ENCODE measurements around the gene TLE7. TPM values are rescaled to one million over a fixed set of nuclear protein-coding genes. Genes with fewer than 3 reads are reported as not detected.

The TLE7 gene
- total RNA-seq, 2 experiments from 2014 or later = not detected

DNA sequence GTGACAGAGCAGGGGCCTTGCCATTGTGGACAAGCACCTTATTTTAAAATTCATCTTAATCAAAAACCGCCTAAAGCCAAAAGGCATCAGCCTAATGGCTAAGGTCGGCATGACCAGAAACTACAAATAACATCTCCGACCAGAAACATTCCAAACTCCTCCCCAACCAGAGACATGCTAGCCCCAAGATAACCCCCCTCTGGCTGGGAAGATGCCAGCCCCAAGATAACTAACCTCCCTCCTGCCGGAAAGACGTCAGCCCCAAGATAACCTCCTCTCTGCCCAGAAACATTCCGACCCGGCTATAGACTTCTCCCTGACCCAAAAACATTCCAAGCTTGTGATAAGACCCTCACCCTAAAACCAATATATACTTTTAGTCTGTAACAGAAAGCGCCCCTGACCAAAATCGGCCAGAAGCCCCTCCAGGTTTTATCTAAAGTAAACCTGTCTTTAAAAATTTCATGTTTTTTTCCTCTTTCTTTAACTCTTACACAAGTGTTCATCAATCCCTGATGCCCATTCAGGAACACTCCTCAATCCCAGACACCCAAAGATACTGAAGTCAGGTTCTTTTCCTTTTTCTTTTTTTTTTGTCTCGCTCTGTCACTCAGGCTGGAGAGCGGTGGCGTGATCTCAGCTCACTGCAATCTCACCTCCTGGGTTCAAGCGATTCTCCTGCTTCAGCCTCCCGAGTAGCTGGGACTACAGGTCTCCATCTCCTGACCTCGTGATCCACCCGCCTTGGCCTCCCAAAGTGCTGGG lies 32.7 kb downstream of the TLE7 start:
- no peaks in the 10 kb centered on the region for H3K4me1 ChIP-seq (ENCODE audit: insufficient read depth, low read length, poor library complexity, severe bottlenecking)
- POLR2A ChIA-PET = no interaction called here
- H3K9me2 ChIP-seq (ENCODE audit: insufficient read depth, low read length) = no peaks in the 10 kb centered on the region
- H2AFZ ChIP-seq (ENCODE audit: low read length) = no peak overlapping the region
- H3K27ac ChIP-seq (ENCODE audit: low read depth, low read length, poor library complexity, severe bottlenecking) = no peak overlapping the region
- H3K4me2 ChIP-seq (ENCODE audit: low read length) = no peak overlapping the region
- CTCF ChIA-PET (ENCODE audit: unreplicated experiment) = no interaction called here
- H4K20me1 ChIP-seq (ENCODE audit: insufficient read depth, low read length) = no peaks in the 10 kb centered on the region
- intact Hi-C loops (cut with micrococcal nuclease; ENCODE audit: unreplicated experiment) = no loop called here
- no TSS peak for BruUV-seq (replicated peaks)
- DNase-seq (ENCODE audit: low spot score) = no peak
- no peaks in the 10 kb centered on the region for H3K9me3 ChIP-seq (ENCODE audit: low read length)
- no peak overlapping the region for H3K4me3 ChIP-seq (ENCODE audit: low read depth, low read length, poor library complexity, severe bottlenecking)
- no peaks in the 10 kb centered on the region for H3K79me2 ChIP-seq (ENCODE audit: insufficient read depth, low read depth, low read length)
- TF ChIP-seq EZH2phosphoT487 (IDR thresholded peaks at IDR 0.05; ENCODE audit: borderline replicate concordance, low read depth, low read length) = no peak
- TF ChIP-seq, protein P1, sequence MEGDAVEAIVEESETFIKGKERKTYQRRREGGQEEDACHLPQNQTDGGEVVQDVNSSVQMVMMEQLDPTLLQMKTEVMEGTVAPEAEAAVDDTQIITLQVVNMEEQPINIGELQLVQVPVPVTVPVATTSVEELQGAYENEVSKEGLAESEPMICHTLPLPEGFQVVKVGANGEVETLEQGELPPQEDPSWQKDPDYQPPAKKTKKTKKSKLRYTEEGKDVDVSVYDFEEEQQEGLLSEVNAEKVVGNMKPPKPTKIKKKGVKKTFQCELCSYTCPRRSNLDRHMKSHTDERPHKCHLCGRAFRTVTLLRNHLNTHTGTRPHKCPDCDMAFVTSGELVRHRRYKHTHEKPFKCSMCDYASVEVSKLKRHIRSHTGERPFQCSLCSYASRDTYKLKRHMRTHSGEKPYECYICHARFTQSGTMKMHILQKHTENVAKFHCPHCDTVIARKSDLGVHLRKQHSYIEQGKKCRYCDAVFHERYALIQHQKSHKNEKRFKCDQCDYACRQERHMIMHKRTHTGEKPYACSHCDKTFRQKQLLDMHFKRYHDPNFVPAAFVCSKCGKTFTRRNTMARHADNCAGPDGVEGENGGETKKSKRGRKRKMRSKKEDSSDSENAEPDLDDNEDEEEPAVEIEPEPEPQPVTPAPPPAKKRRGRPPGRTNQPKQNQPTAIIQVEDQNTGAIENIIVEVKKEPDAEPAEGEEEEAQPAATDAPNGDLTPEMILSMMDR (conservative IDR thresholded peaks at IDR 0.05; ENCODE audit: low read length) = no peak
- no peaks in the 10 kb centered on the region for H3K36me3 ChIP-seq (ENCODE audit: insufficient read depth, low read length)

- no TSS peak for BruUV-seq (replicated peaks)
- no peak overlapping the region for H2AFZ ChIP-seq (ENCODE audit: low read length)
- H4K20me1 ChIP-seq (ENCODE audit: insufficient read depth, low read length) = no peaks in the 10 kb centered on the region
- no peaks in the 10 kb centered on the region for H3K9me3 ChIP-seq (ENCODE audit: low read length)
- no peaks in the 10 kb centered on the region for H3K4me1 ChIP-seq (ENCODE audit: insufficient read depth, low read length, poor library complexity, severe bottlenecking)
- H3K27ac ChIP-seq (ENCODE audit: low read depth, low read length, poor library complexity, severe bottlenecking) = no peak overlapping the region
- ChIA-PET POLR2A (no interaction called here), CTCF (ENCODE audit: unreplicated experiment) (no interaction called here)
- H3K4me2 ChIP-seq (ENCODE audit: low read length) = no peak overlapping the region
- DNase-seq (ENCODE audit: low spot score) = no peak
- H3K4me3 ChIP-seq (ENCODE audit: low read depth, low read length, poor library complexity, severe bottlenecking) = no peak overlapping the region
- H3K9me2 ChIP-seq (ENCODE audit: insufficient read depth, low read length) = no peaks in the 10 kb centered on the region
- no peaks in the 10 kb centered on the region for H3K79me2 ChIP-seq (ENCODE audit: insufficient read depth, low read depth, low read length)
- H3K36me3 ChIP-seq (ENCODE audit: insufficient read depth, low read length) = no peaks in the 10 kb centered on the region
- no peak for TF ChIP-seq EZH2phosphoT487 (IDR thresholded peaks at IDR 0.05; ENCODE audit: borderline replicate concordance, low read depth, low read length)
- TF ChIP-seq, protein P1 (conservative IDR thresholded peaks at IDR 0.05; ENCODE audit: low read length) = no peak
- intact Hi-C loops (cut with micrococcal nuclease; ENCODE audit: unreplicated experiment) = no loop called here
Measured at GRCh38 chr16:71408536-71408935, 33.3 kb downstream of the TLE7 start.

DNA sequence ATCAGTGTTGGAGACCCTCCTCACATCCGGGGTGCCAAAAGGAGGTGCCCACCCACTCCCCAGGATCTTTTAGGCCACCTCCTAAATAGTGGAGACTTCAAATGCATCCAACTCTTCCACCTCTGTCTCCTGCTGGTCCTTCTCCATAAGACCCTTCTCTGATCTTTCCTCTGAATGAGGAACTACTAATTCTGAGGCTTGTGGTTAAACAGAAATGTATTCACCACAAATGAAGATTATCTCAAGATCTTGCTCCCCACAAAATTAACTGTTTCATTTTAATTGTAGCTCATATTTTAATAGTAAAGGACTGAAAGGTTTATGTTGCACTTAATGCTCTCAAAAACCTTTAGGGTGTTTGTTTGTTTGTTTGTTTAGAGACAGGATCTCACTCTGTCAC lies 34.1 kb downstream of the TLE7 start:
- no peak for TF ChIP-seq EZH2phosphoT487 (IDR thresholded peaks at IDR 0.05; ENCODE audit: borderline replicate concordance, low read depth, low read length)
- TF ChIP-seq, protein P1 (conservative IDR thresholded peaks at IDR 0.05; ENCODE audit: low read length) = no peak
- Histone ChIP-seq H3K36me3 (ENCODE audit: insufficient read depth, low read length) (no peaks in the 10 kb centered on the region), H3K9me3 (ENCODE audit: low read length) (no peaks in the 10 kb centered on the region), H2AFZ (ENCODE audit: low read length) (no peak overlapping the region), H3K4me2 (ENCODE audit: low read length) (no peak overlapping the region), H3K4me3 (ENCODE audit: low read depth, low read length, poor library complexity, severe bottlenecking) (no peak overlapping the region), H3K27ac (ENCODE audit: low read depth, low read length, poor library complexity, severe bottlenecking) (no peak overlapping the region), H3K79me2 (ENCODE audit: insufficient read depth, low read depth, low read length) (no peaks in the 10 kb centered on the region), H4K20me1 (ENCODE audit: insufficient read depth, low read length) (no peaks in the 10 kb centered on the region), H3K9me2 (ENCODE audit: insufficient read depth, low read length) (no peaks in the 10 kb centered on the region), H3K4me1 (ENCODE audit: insufficient read depth, low read length, poor library complexity, severe bottlenecking) (no peaks in the 10 kb centered on the region)
- ChIA-PET POLR2A (interaction anchor here (0.6 kb wide), 1 partner anchor 715 kb away, joined by 3 read pairs; no protein-coding TSS in a partner anchor), CTCF (ENCODE audit: unreplicated experiment) (no interaction called here)
- no peak for DNase-seq (ENCODE audit: low spot score)
- BruUV-seq (replicated peaks) = no TSS peak
- intact Hi-C loops (cut with micrococcal nuclease; ENCODE audit: unreplicated experiment) = no loop called here

All from OCI-LY7 (cell line).